HK-2 (cell line): Measurements from ENCODE around the gene GPS1.

Experiments used
- DNase-seq: peaks from one replicate; pipeline ENCODE4 v3.0.0-alpha.2; 2018; ENCODE audit not compliant: unreplicated experiment

Gene GPS1

DNA sequence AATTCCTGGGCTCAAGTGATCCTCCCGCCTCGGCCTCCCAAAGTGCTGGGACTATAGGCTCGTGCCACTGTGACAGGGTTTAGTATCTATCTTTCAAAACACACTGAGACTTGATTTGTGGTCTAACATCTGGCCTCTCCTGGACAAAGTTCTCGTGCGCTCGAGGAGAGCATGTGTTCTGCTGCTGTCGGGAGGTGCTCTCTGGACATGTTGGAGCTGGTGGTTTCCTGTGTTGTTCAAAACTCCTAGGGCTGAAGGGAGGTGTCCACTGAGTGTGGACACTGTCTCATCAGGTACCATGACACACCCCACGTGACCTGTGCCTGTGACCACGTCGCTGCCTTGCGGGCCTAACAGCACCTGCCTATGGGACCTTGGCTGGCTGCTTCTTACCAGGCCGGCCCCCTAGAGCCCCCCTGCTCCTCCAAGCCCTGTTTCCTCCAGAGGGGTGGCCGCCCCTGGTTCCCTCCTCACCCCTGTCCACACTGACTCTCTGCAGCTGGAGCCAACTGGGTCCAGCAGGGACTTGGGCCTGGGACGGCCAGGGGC, 5.7 kb upstream of the GPS1 start:
- no peak for DNase-seq

DNA sequence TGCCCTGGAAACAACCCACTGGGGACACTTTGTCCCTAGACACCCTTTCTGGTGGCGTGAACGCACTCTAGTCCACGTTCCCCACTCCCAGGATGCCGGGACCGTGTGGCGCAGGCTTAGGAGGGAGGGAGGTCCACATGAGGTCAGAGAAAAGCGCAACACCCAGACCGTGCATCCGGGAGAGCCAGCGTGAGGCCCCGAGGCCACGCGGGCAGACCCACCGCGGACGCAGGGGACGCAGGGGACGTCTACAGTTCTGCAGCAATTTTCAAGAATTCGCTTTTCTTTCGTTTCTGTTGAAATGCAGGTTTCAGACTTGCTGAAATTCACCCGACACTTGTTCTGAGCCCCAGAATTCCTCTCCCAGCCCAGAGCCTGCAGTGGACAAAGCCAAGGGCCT, 4.8 kb upstream of the GPS1 start:
- no peak for DNase-seq

GRCh38 chr17:82047379-82047778, 4.3 kb upstream of the GPS1 start:
- no peak for DNase-seq

- DNase-seq, result no peak
Observed at GRCh38 chr17:82047914-82048570, 3.7 kb upstream of the GPS1 start.

GRCh38 chr17:82048571-82048971, 3.1 kb upstream of the GPS1 start:
- DNase-seq, result no peak

- no peak for DNase-seq
Observed at GRCh38 chr17:82049106-82049505, 2.6 kb upstream of the GPS1 start.

- DNase-seq, result no peak
Observed at GRCh38 chr17:82049521-82049971, 2.2 kb upstream of the GPS1 start.

- DNase-seq, result no peak
Observed at GRCh38 chr17:82050152-82050760, 1.4 kb upstream of the GPS1 start.

DNA sequence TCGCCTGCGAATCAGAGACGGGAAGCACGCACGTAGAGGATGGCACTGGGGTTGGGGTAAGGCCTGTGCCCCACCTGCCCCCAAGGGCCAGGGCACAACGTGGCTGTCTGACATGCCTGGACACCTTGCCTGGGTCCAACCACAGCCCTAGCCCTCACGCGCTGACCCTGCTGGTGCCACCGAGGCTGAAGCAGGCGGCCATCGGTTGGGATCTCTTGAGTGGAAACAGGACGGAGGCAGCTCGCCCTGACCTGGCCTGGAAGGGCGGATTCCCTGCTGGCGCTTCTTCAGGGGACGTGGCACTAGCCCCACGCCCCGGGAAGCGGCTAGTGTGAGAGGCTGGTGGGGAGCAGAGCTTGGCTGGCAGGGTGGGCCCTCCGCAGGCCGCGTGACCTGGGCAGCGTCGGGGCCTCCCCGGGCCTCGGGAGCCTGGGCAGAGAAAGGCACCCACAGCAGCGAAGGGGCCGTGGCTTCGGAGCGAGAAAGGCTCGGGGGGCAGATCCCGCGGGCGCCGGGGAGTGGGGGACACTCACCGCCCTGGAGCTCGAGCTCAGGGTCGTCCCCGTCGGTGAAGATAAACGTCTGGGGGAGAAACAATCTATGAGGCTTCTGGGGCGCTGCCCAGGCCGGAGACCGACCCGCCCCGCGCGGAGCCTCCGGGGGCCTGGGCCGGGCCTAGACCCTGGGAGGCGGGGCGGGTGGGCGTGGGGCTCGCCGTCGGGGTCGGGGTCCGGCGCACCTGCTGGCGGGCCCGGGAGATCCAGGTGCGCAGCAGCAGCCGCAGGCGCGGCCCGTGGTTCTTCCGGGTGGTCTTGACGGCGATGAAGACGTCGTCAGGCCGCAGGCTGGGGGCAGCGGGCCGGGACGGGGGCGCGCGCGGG, 697 bp upstream of the GPS1 start:
- DNase-seq, result no peak

- no peak for DNase-seq
Observed at GRCh38 chr17:82052638-82053059, 951 bp downstream of the GPS1 start.

- no peak for DNase-seq
Observed at GRCh38 chr17:82053130-82053529, 1.4 kb downstream of the GPS1 start.

GRCh38 chr17:82053556-82054263, 2.0 kb downstream of the GPS1 start:
- DNase-seq, result no peak

DNA sequence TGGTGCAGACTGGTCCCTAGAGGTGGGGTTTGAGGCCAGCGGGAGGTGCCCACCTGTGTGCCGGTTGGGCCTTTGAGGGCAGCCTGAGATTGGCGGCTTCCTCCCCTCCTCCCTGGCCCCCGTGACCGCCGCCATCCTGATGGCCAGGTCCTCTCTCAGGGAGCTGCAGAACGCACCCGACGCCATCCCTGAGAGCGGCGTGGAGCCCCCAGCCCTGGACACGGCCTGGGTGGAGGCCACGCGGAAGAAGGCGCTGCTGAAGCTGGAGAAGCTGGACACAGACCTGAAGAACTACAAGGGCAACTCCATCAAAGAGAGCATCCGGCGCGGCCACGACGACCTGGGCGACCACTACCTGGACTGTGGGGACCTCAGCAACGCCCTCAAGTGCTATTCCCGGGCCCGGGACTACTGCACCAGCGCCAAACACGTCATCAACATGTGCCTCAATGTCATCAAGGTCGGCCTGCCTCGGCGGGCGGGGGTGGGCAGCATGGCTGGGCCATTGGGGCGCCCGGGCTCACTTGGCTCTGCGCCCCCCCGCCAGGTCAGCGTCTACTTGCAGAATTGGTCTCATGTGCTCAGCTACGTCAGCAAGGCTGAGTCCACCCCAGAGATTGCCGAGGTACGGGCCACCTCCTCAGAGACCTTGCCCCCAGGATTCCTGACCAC, 2.8 kb downstream of the GPS1 start:
- DNase-seq, result no peak

DNA sequence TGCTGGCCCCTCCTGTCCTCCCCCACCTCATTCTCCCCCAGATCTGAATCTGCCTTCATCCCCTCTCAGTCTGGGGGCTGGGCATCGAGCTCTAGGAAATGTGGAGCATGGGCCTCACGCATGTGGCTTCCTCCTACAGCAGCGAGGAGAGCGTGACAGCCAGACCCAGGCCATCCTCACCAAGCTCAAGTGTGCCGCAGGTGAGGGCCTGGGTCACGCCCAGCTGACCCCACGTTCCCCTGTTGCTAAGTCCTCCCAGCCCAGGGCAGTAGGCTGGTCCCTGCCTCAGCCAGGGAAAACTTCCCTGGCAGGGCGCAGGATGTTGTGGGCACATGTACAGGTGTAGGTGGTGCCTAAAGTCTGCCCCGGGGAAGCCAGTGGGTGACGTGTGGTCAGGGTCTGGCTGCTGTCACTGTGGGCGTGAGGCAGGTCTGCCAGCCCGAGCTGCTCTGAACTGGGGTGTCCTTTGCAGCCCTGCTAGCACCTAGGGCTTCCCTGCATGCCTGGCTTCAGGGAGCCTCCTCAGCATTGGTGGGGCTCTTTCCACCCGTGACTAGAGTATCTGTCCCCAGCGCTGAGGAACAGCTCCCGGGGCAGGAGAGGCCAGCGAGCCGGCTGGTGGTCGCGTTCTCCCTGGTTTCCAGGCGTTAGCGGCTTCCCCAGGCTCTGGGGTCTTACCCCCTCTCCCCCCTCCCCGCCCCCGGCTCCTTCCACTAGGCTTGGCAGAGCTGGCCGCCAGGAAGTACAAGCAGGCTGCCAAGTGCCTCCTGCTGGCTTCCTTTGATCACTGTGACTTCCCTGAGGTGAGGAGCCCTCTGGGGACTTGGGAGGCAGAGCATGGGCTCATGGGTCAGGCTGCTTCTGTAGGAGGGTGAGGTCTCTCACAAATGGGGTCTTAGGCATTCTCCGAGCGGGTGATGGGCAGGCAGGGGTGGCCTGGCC, 3.6 kb downstream of the GPS1 start:
- DNase-seq, result no peak

DNA sequence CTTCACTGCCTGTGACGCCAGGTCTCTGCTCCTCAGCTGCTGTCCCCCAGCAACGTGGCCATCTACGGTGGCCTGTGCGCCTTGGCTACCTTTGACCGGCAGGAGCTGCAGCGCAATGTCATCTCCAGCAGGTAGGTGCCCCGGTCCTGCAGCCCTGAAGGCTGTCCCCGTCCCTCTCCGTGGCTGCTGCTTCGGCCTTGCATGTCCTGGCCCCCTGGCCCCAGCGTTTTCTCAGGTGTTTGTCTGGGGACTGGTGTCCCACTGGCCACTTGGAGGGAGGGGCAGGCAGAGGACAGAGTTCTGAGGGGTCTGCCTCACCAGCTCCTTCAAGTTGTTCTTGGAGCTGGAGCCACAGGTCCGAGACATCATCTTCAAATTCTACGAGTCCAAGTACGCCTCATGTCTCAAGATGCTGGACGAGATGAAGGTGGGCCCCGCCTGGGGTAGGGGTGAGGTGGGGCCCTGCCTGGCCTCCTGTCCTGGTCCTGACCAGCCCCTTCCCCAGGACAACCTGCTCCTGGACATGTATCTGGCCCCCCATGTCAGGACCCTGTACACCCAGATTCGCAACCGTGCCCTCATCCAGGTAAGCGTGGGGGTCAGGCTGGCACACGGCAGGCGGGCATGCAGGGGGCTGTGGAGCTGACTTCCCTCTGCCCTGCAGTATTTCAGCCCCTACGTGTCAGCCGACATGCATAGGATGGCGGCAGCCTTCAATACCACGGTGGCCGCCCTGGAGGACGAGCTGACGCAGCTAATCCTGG, 4.4 kb downstream of the GPS1 start:
- no peak for DNase-seq

DNA sequence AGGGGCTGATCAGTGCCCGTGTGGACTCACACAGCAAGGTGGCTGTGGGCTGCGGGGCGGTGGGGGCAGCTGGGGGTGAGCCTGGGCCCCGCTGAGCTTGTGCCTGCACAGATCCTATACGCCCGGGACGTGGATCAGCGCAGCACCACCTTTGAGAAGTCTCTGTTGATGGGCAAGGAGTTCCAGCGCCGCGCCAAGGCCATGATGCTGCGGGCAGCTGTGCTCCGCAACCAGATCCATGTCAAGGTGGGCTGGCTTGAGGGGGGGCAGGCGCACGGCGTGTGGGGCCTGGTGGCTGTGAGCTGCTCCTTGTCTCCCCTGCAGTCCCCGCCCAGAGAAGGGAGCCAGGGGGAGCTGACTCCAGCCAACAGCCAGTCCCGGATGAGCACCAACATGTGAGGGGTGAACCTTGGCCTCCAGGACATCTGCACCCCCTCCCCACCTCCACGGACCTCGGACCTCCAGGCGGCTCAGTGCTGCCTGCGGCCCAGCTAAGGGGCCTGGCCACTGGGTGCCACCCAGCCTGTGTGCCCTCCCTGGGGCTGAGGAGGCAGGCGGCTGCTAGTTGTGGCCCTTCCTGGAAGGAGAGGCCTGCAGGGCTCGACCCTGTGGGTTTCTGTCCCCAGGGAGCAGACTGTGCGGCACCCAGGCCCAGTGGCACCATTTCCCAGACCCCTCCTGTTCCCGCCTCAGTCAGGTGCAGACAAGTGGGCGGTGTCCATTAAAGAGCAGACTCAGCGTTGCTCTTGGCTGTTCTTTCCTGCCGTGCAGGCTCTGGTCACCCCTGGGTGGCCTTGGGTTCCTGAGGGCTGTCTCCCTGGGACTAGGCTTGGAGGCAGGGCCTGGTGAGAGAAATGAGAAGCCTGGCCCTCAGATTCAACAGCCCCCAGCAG, 5.3 kb downstream of the GPS1 start:
- DNase-seq, result no peak

DNA sequence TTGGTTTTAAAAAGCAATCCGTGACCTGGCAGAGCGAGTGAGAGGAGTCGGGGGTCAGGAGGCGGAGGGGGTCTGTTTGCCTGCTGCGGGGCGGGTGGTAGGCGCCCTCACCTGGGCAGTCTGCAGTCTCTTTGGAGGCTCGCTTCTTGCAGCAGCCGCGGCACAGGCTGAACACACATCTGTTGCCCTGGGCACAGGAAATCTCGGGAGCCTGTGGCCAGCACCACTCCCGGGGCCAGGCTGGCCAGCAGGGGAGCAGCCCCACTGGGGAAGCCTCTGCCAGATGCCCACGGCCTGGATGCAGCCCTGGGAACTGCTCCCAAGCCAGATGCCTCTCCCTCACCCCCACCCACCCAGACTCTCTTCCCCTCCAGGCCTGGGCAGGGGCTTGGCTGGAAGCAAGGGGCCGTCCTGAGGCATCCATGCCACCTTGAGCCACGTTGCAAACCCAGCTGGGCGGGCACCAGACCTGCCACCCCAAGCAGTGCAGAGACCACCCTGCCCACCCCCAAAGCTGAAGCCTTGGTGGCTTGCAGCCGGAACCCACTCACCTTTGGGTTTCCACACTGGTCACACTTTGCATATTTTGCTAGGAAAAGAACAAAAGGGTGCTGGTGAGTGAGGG, 6.6 kb downstream of the GPS1 start:
- no peak for DNase-seq

DNA sequence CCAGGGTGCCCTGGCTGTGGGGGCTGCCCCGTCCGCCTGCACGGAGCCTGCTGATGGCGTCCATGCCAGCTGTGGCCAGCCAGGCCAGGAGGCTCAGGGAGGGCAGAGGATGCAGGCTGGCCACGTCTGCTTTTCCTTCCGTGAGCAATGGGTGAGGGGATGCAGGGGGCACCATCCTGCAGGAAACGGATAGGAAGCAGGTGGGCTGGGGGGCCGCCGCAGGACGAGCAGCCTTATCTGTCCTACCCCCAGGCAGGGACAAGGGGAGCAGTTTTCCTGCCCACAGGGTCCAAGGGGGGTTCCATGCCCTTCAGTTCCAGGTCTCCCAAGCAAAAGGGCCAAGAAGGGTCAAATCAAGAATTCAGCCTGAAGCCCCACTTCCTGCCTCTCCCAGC, 7.2 kb downstream of the GPS1 start:
- no peak for DNase-seq
